Activated CD8-positive, alpha-beta memory T cell treated with anti-CD3 and anti-CD28 coated beads, Interleukin-2, amount 50 U/mL, for 4 hours (primary cell): Measurements from ENCODE around the gene UBD.

Experiments
- DNase-seq: peaks from one replicate; pipeline ENCODE4 v3.0.0-alpha.2; 2020

UBD gene

DNA sequence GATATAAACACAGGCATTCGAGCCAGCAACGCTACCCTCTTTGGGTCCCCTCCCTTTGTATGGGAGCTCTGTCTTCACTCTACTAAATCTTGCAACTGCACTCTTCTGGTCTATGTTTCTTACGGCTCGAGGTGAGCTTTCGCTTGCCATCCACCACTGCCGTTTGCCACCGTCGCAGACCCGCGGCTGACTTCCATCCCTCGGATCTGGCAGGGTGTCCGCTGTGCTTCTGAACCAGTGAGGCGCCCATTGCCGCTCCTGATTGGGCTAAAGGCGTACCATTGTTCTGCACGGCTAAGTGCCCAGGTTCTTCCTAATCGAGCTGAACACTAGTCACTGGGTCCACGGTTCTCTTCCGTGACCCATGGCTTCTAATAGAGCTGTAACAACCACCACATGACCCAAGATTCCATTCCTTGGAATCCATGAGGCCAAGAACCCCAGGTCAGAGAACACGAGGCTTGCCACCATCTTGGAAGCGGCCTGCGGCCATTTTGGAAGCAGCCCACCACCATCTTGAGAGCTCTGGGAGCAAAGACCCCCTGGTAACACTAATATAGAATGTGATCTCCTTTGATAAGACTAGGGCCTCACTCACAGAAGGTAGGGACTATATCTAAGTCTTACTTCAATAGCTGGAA is 973 bp downstream of the UBD start:
- DNase-seq = no peak

DNA sequence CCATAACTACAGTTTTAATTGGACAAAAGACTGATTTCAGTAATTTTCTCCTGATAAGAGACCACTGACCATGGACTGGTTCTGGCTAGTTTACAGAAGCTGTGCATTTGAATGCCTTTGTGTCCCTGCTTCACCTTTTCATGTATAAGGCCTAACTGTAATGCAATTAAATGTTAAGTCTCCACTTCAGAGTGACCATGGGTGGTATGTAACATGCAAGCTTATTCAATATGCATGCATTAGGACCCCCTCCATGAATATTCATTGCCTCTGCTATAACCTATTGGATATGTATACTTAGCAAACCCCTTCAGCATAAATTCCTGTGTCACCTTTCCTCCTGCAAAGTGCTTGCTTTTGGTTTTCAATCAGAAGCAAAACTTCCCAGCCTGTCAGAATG is 2.2 kb downstream of the UBD start:
- no peak for DNase-seq

DNA sequence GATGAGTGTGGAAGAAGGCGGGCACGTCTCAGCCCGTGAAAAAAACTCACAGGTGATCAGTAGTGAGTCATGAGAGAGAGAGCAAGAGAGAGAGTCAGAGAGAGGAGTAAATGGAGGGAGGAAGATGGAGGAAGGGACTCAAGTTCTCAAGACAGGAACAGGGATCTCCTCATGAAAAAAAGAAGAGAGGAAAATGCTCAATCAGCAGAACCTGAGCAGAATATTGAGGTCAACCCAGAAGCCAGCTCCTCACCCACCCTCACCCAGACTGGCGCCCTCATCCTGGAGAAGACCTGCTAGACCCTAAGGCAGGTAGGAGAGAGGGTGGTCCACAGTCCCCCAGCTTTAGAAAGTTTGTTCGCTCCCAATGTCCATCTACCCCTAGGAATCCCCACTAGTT is 4.8 kb downstream of the UBD start:
- DNase-seq = no peak

DNA sequence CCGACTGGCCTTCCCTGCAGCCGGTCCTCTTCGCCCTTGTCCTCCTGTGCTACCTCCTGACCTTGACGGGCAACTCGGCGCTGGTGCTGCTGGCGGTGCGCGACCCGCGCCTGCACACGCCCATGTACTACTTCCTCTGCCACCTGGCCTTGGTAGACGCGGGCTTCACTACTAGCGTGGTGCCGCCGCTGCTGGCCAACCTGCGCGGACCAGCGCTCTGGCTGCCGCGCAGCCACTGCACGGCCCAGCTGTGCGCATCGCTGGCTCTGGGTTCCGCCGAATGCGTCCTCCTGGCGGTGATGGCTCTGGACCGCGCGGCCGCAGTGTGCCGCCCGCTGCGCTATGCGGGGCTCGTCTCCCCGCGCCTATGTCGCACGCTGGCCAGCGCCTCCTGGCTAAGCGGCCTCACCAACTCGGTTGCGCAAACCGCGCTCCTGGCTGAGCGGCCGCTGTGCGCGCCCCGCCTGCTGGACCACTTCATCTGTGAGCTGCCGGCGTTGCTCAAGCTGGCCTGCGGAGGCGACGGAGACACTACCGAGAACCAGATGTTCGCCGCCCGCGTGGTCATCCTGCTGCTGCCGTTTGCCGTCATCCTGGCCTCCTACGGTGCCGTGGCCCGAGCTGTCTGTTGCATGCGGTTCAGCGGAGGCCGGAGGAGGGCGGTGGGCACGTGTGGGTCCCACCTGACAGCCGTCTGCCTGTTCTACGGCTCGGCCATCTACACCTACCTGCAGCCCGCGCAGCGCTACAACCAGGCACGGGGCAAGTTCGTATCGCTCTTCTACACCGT is 6.1 kb downstream of the UBD start:
- DNase-seq = peak; percentile 28

DNA sequence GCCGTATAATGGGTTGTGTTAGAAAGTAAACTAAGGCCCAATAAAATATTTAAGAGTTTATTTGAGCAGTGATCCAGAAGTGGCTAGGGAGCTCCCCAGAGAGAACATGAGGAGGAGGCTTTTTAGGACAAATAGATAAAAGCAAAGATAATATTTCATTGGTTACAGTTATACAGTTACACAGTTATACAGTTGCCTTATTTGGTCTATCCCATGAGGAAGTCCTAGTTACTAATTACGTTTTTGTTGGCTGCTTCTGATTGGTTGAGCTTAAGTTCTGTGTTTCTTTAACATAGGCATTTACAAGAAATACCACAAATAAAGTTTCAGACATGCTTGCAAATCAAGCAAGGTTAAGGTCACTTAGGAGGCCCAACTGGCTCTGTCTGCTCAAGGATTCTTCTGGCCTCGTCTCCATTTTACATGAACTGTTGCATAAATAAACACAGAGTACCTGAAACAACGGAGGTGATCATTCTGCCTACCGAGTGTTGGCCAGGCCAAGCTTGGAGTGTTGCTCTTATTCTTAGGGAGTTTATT is 7.0 kb downstream of the UBD start:
- no peak for DNase-seq

DNA sequence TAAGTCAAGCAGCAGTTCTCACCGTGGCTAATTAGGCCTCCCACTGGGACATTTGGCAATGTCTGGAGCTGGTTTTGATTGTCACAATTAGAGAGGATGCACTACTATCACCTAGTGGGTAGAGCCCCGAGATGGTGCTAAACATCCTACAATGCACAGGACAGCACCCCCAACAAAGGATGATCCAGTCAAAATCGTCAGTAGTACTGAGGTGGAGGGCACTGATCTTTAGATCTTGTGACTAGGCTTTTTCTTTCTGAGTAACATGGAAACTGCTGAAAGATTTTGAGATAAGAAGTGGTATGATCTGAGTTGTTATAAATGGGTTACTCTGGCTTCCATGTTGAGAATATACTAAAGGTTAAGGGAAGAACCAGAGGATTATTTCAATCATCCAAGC is 12.0 kb downstream of the UBD start:
- no peak for DNase-seq

DNA sequence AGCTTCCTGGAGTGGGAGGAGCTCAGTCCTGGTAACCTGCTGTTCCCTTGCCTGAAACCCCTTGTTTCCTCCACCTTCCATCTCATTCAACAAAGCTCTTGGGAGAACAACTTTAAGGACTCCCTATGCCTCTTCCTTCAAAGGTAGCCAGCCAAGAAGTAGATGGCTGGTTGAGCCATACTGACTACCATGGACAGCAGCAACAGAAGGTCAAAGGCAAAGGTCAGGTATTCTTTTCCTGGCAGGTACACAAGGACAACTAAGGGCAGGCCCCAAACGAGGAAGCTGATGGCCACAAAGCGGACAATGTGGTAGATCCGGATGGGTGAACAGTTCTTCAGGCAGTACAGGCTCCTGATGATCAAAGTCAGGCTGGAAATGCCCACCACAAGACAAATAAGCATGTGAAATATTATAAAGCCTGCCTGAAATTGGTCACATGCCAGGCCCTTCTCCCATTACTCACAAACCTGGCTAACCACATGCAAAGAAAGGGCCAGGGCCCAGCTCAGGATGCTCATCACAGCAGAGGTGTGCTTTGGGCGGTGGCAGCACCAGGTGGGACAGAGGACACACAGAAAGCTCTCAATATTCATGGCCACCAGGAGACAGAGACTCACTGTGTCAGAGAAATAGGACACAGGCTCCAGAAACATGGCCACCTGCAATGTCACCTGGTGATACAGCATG is 21.7 kb downstream of the UBD start:
- no peak for DNase-seq

DNA sequence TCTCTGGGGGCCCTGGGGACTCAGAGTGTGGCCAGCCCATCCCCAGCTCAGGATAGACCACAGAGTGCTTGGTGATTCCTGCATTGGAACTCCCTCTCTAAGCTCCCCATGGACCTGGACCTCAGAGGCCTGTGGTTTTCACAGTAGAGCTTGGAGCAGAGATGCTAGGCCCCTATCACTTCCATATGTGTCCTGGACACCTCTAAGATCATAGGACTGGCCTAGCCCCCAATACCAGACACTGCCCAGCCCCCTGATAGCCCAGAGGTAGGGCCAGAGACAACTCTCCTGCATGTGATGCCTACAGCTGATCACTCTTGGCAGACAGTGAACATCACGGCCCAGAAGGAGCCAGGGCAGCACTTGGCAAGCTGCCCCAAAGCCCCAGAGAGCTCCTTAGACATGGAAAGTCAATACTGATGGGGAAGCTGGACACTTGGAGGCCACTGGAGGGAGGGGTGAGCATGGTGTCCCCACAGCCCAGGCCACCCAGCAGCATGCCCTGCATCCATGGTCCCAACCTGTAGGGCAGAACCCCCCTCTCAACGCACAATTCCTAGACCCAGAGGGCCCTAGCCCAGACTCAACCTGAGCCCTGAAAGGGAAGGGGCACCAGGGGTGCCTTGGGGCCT is 27.1 kb downstream of the UBD start:
- no peak for DNase-seq

DNA sequence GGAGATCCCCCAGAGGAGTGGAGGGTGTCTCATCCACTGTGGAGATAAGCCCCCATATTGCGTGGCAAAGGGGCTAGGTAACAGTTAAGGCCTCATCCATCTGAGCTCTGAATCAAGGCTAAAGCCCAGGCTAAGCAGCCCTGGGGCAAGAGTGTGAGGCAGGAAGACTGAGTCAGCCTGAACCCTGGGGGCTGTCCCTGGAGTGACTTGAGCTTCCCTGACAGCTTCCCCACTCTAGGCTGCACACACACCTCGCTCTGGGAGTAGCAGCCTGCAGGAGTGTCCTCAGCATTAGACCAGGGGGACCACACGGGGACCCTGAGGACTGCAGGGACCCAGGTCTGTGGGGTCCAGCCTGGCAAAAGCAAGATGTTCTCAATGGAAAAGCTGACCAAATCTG is 27.9 kb downstream of the UBD start:
- no peak for DNase-seq

DNA sequence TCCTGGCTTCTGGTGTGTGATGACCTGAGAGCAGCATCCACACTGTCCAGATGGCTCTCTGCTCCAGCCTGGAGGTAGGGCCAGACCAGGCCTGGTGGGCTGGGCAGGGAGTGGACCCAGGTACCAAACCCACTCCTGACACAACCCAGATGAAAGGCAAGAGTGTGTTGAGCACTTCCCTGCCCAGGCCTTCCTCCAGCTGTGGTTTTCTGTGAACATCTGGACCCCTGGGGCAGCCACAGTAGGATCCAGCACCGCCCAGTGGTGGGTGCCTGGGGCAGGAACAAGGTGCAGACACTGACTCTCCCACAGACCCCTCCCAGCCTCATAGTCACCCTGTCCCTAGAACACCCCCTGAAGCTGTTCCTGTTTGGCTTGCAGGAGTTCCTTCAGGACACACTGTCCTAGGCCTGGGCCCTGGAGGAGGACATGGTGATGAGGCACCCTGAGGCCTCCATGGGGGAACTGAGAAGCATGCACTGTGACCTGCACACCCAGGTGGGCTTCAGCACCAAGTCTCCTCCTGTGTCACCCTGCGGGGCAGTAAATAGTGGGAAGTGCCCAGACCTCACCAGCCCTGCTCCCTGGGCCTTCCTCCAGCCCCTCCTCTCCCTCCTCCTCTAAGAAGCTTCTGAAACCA is 28.7 kb downstream of the UBD start:
- DNase-seq = no peak

DNA sequence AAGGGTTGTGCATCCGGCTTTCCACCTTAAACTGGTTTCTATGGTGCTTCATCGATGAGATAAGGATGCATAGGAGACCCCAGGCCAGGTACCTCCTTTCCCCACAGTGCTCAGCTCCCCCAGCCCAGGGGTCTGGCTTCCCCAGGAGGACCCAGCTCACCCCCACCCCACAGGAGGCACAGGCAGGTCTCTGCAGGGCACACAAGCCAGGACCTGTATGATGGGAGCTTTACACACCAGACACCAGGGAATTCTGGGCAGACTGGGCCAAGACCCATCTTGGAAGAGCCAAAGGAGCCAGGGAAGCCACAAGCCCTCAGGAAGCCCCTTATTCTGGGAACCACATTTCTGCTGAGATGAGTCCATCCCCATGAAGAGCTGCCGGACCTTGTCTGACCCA is 29.6 kb downstream of the UBD start:
- no peak for DNase-seq

DNA sequence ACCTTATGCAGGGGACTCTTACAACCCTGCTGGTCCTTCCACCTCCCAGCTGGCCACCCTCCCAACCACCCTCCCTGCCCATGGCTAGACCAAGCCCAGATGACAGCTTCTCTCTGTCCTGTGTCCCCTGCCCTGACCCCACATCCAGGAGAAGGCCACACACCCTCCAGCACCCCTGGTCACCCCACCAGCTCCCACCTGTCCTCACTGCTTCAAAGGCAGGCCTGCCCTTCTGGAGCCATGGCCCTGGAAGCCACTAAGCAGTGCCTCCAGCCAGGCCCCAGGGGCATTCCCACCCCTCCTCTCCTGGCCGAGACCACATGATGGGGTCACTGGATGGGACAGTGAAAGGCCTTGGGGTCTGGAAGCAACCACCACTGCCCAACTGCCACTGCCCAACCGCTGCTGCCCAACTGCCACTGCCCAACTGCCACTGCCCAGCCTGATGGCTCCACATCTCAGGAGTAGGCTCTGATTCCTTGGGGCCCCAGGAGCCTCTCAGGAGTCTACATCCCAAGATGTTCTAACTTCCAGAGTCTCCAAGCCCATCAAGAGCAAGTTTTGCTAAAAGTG is 30.5 kb downstream of the UBD start:
- DNase-seq = no peak

DNA sequence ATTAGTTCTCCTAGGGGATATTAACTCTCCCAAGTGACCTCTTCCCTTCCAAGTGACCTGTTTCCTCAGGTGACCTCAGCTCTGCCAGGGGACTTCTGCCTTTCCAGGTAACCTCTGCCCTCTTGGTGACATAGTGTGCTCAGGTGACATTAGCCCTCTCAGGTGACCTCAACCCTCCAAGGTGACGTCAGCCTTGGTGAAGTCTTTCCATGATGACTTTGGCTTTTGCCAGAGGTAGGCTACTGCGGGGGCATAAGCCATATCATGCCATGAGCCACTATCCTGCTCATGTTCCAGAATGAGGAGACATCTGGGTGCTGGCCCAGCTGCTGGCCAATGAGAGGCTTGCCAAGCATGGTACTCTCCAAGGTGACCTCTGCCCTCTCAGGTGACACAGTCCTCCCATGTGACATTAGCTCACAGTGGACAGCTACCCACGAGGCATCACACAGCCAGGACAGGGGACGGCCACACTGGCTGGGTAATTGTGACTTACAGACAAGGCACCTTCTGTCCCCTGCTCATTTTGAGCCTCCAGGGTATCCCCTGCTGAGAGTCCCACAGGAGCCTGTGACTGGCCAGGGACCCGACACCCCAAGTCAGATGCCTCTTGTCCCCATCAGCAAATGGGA is 31.1 kb downstream of the UBD start:
- DNase-seq = no peak

DNA sequence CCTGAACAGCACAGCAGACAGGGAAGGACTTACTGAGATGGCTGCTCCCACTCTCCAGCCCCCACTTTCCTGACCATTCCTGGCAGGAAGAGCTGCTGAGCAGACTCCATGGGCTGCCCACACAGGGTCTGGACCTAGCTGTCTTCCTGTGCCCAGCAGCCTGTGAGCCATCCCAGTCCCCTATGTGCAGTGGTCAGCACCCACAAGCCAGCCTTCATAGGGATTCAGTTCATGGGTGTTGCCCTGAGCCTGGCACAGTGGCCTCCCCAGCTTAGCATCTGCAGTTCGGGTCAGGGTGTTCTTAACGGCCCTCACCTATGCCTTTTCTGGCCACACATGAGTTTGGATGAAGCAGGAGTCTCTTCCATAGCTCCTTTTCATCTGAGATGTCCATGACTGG is 32.0 kb downstream of the UBD start:
- DNase-seq = no peak

DNA sequence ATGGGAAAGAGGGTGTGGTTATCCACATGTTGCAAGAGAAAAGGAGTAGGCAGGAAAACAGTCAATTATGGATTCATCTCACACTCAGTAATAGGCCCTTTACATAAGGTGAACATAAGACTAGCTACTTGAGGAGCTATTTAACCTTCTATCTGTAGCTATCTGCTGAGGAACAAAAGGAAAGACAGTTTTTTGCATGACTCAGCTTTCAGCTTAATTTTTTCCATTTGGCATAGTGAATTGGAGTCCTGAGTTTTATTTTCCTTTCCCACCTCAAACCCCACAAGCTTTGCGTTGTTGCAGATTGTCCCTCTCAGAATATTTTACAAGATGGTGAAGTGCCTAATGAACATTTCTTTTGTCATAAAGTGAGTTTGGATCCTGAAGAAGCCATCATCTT is 32.4 kb downstream of the UBD start:
- no peak for DNase-seq

DNA sequence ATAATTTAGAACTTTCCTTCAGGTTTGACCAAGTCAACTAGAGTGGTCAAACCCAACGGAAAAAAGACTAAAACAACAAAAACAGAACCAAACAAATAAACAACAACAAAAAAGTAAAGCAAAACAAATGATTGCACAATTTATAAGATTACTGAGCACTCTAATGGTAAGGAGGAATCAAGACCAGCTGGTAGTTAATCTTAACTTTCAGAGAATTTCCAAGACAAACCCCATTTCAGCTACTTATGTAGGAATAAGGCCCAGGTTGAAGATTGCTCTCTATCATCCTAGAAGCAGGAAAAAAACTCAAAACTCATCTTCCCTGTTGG is 34.3 kb downstream of the UBD start:
- no peak for DNase-seq

DNA sequence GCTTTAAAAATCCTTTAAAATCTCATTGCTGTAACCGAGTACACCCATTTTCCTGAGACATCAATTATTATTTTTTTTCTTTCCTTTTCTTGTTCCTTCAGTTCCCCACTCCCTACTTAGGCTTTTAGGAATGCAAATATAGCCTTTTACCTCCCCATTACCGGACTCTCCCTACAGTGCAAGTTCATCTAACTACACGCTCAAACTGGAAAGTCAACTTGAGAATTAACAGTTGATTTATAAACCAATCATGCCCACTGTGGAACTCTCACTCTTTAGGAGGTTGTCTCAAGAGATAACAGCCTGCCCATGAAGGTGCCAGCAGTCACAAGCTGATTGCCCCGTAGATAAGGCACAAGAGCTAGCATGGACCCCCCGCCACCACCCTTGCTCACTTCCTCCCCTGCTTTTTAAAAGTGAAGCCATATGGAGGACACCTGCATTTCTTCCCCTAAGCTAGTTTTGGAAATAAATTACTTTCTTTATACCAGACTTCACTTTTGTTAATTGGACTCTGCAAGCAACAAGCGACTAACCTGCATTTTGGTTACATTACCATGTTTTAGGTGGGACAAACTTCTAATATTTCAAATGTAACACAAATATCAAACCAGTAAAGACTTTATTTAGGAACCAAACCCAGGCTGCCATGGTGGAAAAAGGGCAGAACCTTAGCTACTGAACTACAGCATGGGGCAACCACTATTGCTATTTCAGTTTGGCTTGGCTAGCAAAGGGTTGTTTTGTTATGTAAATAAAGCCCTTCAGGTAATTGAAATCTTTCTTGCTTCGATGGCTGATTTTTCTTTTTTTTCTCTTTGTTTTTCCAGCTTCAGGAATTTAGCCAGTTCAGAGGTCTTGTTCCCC is 34.9 kb downstream of the UBD start:
- DNase-seq = no peak

DNA sequence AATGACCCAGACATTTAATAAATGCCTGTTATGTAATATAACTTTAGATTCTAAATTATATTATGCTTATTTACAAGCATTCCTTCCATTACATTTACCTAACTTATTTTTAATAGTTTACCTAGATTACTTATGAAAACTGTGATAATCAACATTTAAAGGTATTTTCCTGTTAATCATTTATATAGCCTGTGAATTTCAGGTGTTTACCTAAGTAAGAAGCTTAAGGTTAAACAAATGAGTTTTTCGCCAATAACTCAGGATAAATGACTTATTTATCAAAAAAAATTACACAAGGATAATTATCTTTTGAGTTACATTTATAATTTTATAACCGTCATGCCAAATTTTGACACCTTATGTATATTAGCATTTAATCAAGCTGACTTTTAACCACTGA is 35.5 kb downstream of the UBD start:
- no peak for DNase-seq

DNA sequence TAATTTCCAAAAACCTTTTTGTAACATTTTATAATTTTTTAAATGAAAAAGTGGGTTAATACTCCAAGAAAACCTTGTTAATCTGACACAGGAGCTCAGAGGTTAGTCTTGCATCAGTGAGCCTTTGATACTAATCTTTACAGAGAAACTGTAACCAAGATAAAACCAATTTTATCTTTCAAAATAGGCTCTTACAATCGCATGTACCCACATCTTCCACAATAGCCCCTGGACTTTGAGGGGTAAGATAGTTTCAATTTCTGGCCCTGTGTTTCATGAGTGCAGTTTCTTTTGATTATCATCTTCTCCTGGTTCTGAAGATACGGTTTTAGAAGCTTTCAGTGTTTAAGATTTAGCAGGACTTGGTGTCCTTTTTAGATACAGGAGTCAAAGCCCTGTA is 37.3 kb downstream of the UBD start:
- no peak for DNase-seq

DNA sequence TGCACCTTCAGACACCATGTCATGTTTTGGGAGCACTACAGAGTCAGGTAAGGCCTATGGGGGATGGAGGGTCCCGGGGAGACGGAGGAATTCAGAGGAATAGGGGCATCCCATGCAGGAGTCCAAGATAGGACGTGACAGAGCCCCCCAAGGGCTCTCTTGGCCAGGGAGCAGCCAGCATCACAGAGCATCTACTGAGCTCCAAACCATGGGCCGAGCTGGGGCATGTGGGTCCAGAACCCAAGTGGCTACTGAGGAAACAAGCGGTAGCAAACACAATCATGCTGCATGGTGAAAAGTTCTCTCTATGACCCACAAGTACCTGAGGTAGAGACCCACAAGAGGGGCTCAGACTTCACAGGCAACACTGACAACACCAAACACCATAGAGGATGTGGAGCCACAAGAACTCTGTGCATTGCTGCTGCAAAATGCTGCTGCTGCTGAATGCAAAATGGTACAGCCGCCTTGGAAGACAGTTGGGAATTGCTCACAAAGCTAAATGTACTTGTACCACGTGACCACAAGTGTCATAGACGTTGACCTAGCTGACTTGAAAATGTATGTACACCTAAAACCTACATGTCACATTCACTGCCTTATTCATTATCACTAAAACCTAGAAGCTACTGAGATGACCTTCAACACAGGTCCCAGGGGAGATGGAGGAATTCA is 38.4 kb downstream of the UBD start:
- DNase-seq = no peak

DNA sequence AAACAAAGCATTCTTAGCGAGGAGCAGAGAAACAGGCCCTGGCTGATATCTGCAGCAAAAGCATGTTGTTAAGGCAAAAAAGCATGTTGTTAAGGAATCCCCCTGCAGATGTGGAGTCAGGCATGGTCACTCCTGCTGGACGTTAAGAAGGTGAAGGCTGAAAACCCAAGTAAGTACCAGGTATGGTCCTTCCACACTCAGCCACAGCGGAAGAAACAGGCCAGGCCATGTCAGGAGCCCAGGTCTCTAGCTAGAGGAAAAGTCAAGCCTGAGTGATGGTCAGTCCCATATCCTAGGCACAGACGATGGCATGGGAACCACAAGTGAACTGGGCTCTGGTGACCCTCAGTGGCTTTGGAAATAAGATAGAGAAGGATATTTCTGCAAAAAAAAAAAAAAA is 39.3 kb downstream of the UBD start:
- no peak for DNase-seq
